GM12878 (cell line): ENCODE results near the gene CNTN2.

Experiments
- EGR1 ChIP-seq, 2 experiments: IDR thresholded peaks; 1 replicate in 1 of 2; 2 replicates in 1 of 2; pipeline ENCODE4 v1.6.1; 2011 to 2012; ENCODE audit warnings: low read depth in 2 of 2, low read length in 2 of 2, borderline replicate concordance in 1 of 2, mild to moderate bottlenecking in 1 of 2, moderate library complexity in 1 of 2
- FOS ChIP-seq: IDR thresholded peaks from 3 replicates; pipeline ENCODE4 v1.6.1; 2011; ENCODE audit warnings: borderline replicate concordance; ENCODE audit not compliant: insufficient read length; ENCODE audit errors: extremely low read depth
- FOXM1 ChIP-seq: IDR thresholded peaks from 2 replicates; pipeline ENCODE4 v1.6.1; 2012; ENCODE audit warnings: low read depth, mild to moderate bottlenecking, inconsistent platforms, low read length, moderate library complexity
- HCFC1 ChIP-seq: fragments of 150-350 bp; IDR thresholded peaks from 2 replicates; pipeline ENCODE4 v1.6.1; 2014; ENCODE audit warnings: low read length
- MXI1 ChIP-seq: fragments of 150-350 bp; IDR thresholded peaks from 2 replicates; pipeline ENCODE4 v1.6.1; 2011; ENCODE audit warnings: low read depth, mild to moderate bottlenecking, inconsistent platforms, low read length, improper control_type of control experiment
- NR2C2 ChIP-seq: IDR thresholded peaks from 2 replicates; pipeline ENCODE4 v1.6.1; 2011; ENCODE audit warnings: borderline replicate concordance, low read depth; ENCODE audit not compliant: control insufficient read depth, insufficient read length
- PML ChIP-seq: IDR thresholded peaks from 2 replicates; pipeline ENCODE4 v1.6.1; 2012; ENCODE audit warnings: low read length, inconsistent platforms
- RAD21 ChIP-seq: IDR thresholded peaks from 2 replicates; pipeline ENCODE4 v1.6.1; 2011; ENCODE audit warnings: mild to moderate bottlenecking, low read depth, low read length, moderate library complexity; ENCODE audit not compliant: insufficient read depth
- RELA ChIP-seq: fragments of 450-650 bp; IDR thresholded peaks from 2 replicates; pipeline ENCODE4 v1.8.0; 2014; ENCODE audit warnings: borderline replicate concordance; ENCODE audit not compliant: partially characterized antibody
- SP1 ChIP-seq: IDR thresholded peaks from one replicate; pipeline ENCODE4 v1.6.1; 2011; ENCODE audit warnings: low read depth, low read length
- TF ChIP-seq, protein P1 (sequence below): fragments of 150-350 bp; IDR thresholded peaks from 2 replicates; pipeline ENCODE4 v1.6.1; 2016; ENCODE audit warnings: low read depth, low read length
- TF ChIP-seq, protein P2 (sequence below), 3 experiments: IDR thresholded peaks in 2 of 3; conservative IDR thresholded peaks in 1 of 3; 2 replicates each; pipeline ENCODE4 v1.5.1; 2011; ENCODE audit warnings: low read depth in 3 of 3, low read length in 3 of 3, mild to moderate bottlenecking in 3 of 3, control low read depth in 2 of 3, moderate library complexity in 2 of 3, inconsistent platforms in 1 of 3, mixed read lengths in 1 of 3; ENCODE audit not compliant: control insufficient read depth in 2 of 3, insufficient read depth in 1 of 3; ENCODE audit errors: extremely low read depth in 1 of 3
- TF ChIP-seq, protein P3 (sequence below): IDR thresholded peaks from 2 replicates; pipeline ENCODE4 v1.6.1; 2012; ENCODE audit warnings: low read length, inconsistent platforms

DNA sequence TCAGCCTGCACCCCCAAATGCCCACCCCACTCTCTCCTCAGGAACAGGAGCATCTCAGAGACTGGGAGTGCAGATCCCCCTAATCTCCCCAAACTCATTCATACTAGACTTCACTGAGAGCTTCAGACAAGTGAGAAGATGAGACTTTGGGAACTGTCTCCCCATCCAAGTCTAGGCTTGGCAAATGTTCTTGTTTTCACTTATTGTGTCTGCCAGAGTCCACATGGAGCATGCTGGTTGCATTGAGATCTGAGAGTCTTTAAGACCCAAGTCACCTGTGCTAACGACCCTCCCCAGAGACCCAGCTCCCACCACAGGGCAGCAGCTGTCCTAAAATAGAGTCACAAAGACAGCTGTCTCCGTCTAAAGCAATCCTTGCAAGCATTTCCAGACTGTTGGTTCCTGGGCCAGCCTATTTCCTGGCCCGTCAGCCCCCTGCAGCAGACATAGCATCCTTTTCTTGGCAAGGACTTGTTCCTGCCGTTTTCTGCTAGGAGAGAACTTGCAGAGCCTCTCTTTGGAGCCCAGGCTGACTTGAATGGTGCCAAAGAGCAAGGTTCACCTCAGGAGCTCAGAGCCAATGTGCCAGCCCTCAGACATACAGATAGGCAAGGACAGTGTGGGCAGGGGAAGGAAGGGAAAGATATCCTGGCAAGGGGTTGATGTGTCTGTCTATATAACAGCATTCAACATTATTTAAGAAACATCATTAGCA lies 1.9 kb upstream of the CNTN2 start:
- TF ChIP-seq, protein P1, sequence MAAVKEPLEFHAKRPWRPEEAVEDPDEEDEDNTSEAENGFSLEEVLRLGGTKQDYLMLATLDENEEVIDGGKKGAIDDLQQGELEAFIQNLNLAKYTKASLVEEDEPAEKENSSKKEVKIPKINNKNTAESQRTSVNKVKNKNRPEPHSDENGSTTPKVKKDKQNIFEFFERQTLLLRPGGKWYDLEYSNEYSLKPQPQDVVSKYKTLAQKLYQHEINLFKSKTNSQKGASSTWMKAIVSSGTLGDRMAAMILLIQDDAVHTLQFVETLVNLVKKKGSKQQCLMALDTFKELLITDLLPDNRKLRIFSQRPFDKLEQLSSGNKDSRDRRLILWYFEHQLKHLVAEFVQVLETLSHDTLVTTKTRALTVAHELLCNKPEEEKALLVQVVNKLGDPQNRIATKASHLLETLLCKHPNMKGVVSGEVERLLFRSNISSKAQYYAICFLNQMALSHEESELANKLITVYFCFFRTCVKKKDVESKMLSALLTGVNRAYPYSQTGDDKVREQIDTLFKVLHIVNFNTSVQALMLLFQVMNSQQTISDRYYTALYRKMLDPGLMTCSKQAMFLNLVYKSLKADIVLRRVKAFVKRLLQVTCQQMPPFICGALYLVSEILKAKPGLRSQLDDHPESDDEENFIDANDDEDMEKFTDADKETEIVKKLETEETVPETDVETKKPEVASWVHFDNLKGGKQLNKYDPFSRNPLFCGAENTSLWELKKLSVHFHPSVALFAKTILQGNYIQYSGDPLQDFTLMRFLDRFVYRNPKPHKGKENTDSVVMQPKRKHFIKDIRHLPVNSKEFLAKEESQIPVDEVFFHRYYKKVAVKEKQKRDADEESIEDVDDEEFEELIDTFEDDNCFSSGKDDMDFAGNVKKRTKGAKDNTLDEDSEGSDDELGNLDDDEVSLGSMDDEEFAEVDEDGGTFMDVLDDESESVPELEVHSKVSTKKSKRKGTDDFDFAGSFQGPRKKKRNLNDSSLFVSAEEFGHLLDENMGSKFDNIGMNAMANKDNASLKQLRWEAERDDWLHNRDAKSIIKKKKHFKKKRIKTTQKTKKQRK: no peak
- TF ChIP-seq EGR1 (IDR thresholded peaks at IDR 0.05; ENCODE audit: borderline replicate concordance in 1 of 2, low read depth in 2 of 2, low read length in 2 of 2): no peak
- TF ChIP-seq, protein P2, sequence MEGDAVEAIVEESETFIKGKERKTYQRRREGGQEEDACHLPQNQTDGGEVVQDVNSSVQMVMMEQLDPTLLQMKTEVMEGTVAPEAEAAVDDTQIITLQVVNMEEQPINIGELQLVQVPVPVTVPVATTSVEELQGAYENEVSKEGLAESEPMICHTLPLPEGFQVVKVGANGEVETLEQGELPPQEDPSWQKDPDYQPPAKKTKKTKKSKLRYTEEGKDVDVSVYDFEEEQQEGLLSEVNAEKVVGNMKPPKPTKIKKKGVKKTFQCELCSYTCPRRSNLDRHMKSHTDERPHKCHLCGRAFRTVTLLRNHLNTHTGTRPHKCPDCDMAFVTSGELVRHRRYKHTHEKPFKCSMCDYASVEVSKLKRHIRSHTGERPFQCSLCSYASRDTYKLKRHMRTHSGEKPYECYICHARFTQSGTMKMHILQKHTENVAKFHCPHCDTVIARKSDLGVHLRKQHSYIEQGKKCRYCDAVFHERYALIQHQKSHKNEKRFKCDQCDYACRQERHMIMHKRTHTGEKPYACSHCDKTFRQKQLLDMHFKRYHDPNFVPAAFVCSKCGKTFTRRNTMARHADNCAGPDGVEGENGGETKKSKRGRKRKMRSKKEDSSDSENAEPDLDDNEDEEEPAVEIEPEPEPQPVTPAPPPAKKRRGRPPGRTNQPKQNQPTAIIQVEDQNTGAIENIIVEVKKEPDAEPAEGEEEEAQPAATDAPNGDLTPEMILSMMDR (IDR thresholded peaks at IDR 0.05 in 2 of 3, conservative IDR thresholded peaks at IDR 0.05 in 1 of 3; ENCODE audit: control insufficient read depth in 2 of 3, extremely low read depth in 1 of 3, insufficient read depth in 1 of 3, low read depth in 3 of 3, low read length in 3 of 3): no peak
- TF ChIP-seq FOXM1: no peak
- TF ChIP-seq NR2C2: no peak
- TF ChIP-seq RELA: no peak
- TF ChIP-seq, protein P3, sequence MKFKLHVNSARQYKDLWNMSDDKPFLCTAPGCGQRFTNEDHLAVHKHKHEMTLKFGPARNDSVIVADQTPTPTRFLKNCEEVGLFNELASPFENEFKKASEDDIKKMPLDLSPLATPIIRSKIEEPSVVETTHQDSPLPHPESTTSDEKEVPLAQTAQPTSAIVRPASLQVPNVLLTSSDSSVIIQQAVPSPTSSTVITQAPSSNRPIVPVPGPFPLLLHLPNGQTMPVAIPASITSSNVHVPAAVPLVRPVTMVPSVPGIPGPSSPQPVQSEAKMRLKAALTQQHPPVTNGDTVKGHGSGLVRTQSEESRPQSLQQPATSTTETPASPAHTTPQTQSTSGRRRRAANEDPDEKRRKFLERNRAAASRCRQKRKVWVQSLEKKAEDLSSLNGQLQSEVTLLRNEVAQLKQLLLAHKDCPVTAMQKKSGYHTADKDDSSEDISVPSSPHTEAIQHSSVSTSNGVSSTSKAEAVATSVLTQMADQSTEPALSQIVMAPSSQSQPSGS: no peak
- no peak for TF ChIP-seq MXI1
- no peak for TF ChIP-seq HCFC1
- TF ChIP-seq PML: no peak
- TF ChIP-seq FOS: no peak
- no peak for TF ChIP-seq SP1
- no peak for TF ChIP-seq RAD21
